ENCODE results near the gene PSMC3.

PSMC3 gene

GRCh38 chr11:47466201-47466600, 40.0 kb upstream of the PSMC3 start:
- no peak overlapping the region for H2AFZ ChIP-seq (ENCODE audit: low read length)
- no peak overlapping the region for H3K4me3 ChIP-seq (ENCODE audit: low read depth, low read length, poor library complexity, severe bottlenecking)
- no peaks in the 10 kb centered on the region for H3F3A ChIP-seq (ENCODE audit: insufficient read depth, low read length)
- H3K9ac ChIP-seq (ENCODE audit: low read length): no peak overlapping the region
- no peaks in the 10 kb centered on the region for H3K4me1 ChIP-seq (ENCODE audit: insufficient read depth, low read length, severe bottlenecking)
- no peak overlapping the region for H3K27ac ChIP-seq (ENCODE audit: low read depth, low read length, poor library complexity, severe bottlenecking)
- H3K27me3 ChIP-seq (ENCODE audit: insufficient read depth, low read length): no peaks in the 10 kb centered on the region
- H3K79me2 ChIP-seq (ENCODE audit: insufficient read depth, low read length): no peaks in the 10 kb centered on the region
- H3K9me3 ChIP-seq (ENCODE audit: low read length): no peaks in the 10 kb centered on the region
- H3K9me2 ChIP-seq (ENCODE audit: low read depth, low read length): no peaks in the 10 kb centered on the region
- peaks cover 63% of the 10 kb centered on the region for H3K36me3 ChIP-seq (ENCODE audit: insufficient read depth, low read length)
- no peak for TF ChIP-seq EZH2 (IDR thresholded peaks at IDR 0.05; ENCODE audit: borderline replicate concordance, low read length)
- TF ChIP-seq CTCF (IDR thresholded peaks at IDR 0.05; ENCODE audit: low read length): no peak
- H4K20me1 ChIP-seq (ENCODE audit: insufficient read depth, low read length): no peaks in the 10 kb centered on the region
- no peak overlapping the region for H3K4me2 ChIP-seq (ENCODE audit: low read length)

- H3K9ac ChIP-seq (ENCODE audit: low read length): no peak overlapping the region
- H3K9me3 ChIP-seq (ENCODE audit: low read length): no peaks in the 10 kb centered on the region
- H3K27ac ChIP-seq (ENCODE audit: low read depth, low read length, poor library complexity, severe bottlenecking): no peak overlapping the region
- H3K36me3 ChIP-seq (ENCODE audit: insufficient read depth, low read length): peaks cover 47% of the 10 kb centered on the region
- H3K4me1 ChIP-seq (ENCODE audit: insufficient read depth, low read length, severe bottlenecking): no peaks in the 10 kb centered on the region
- H3K4me2 ChIP-seq (ENCODE audit: low read length): no peak overlapping the region
- H4K20me1 ChIP-seq (ENCODE audit: insufficient read depth, low read length): no peaks in the 10 kb centered on the region
- TF ChIP-seq CTCF (IDR thresholded peaks at IDR 0.05; ENCODE audit: low read length) (no peak), EZH2 (IDR thresholded peaks at IDR 0.05; ENCODE audit: borderline replicate concordance, low read length) (no peak)
- H3K4me3 ChIP-seq (ENCODE audit: low read depth, low read length, poor library complexity, severe bottlenecking): no peak overlapping the region
- H3F3A ChIP-seq (ENCODE audit: insufficient read depth, low read length): no peaks in the 10 kb centered on the region
- H2AFZ ChIP-seq (ENCODE audit: low read length): no peak overlapping the region
- no peaks in the 10 kb centered on the region for H3K79me2 ChIP-seq (ENCODE audit: insufficient read depth, low read length)
- H3K9me2 ChIP-seq (ENCODE audit: low read depth, low read length): no peaks in the 10 kb centered on the region
- H3K27me3 ChIP-seq (ENCODE audit: insufficient read depth, low read length): no peaks in the 10 kb centered on the region
Observed at GRCh38 chr11:47464483-47464882, 38.2 kb upstream of the PSMC3 start.

GRCh38 chr11:47461876-47462275, 35.6 kb upstream of the PSMC3 start:
- Histone ChIP-seq H3K4me3 (ENCODE audit: low read depth, low read length, poor library complexity, severe bottlenecking) (no peak overlapping the region), H4K20me1 (ENCODE audit: insufficient read depth, low read length) (no peaks in the 10 kb centered on the region), H3K27ac (ENCODE audit: low read depth, low read length, poor library complexity, severe bottlenecking) (no peak overlapping the region), H3K4me1 (ENCODE audit: insufficient read depth, low read length, severe bottlenecking) (no peaks in the 10 kb centered on the region), H3K36me3 (ENCODE audit: insufficient read depth, low read length) (peaks cover 21% of the 10 kb centered on the region; the same call in 1 of the 2 replicates), H3K4me2 (ENCODE audit: low read length) (no peak overlapping the region), H3K9ac (ENCODE audit: low read length) (no peak overlapping the region), H3K9me3 (ENCODE audit: low read length) (no peaks in the 10 kb centered on the region), H3F3A (ENCODE audit: insufficient read depth, low read length) (no peaks in the 10 kb centered on the region), H3K27me3 (ENCODE audit: insufficient read depth, low read length) (no peaks in the 10 kb centered on the region), H3K9me2 (ENCODE audit: low read depth, low read length) (no peaks in the 10 kb centered on the region), H2AFZ (ENCODE audit: low read length) (no peak overlapping the region), H3K79me2 (ENCODE audit: insufficient read depth, low read length) (no peaks in the 10 kb centered on the region)
- no peak for TF ChIP-seq EZH2 (IDR thresholded peaks at IDR 0.05; ENCODE audit: borderline replicate concordance, low read length)
- no peak for TF ChIP-seq CTCF (IDR thresholded peaks at IDR 0.05; ENCODE audit: low read length)
